ENCODE data around the gene PCDHGA4.

DNA sequence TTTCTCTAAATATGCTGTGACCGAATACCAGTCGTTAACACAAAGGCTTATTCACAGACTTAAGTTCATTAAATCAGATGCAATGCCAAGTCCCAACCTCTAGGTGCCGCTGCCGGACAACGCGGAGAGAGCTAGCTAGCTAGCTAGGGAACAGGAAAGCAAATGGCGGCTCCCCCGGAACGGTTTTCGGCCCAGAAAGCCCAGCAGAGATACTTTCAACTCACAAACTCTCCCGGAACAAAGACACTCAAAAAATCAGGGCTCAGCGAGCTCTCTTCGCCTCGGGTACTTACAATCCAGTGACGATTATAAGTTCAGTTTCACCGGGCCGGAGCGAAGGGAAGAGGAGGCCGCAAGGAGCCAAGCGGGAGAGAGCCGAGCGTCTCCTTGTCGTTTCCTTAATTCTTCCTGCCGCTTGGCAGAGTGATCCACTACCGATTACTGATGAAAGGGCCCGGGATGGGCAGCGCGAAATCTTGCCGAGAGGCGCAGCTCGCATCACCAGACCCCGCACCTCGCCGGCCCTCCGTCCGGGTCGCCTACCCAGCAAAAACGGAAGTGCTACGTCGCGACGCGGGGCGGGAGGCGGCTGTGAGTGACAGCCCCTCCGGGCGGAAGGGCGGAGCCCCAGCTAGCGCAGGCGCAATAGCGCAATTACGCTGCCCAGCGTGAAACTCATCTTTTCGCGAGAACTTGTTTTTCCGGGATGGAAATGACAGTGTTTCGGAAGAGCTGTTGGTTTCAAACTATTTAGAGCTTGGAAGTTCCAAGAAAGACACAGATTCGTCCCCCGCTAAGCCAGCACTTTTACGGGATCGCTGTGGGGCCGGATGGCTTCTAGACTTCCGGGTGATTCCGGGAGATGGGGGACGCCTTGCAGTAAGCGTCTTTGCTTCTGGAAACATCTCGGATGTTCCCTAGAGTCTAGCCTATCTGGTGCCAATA is 34.3 kb upstream of the PCDHGA4 start, which contains the start of gene TAF7:
- TF ChIP-seq, protein P1, sequence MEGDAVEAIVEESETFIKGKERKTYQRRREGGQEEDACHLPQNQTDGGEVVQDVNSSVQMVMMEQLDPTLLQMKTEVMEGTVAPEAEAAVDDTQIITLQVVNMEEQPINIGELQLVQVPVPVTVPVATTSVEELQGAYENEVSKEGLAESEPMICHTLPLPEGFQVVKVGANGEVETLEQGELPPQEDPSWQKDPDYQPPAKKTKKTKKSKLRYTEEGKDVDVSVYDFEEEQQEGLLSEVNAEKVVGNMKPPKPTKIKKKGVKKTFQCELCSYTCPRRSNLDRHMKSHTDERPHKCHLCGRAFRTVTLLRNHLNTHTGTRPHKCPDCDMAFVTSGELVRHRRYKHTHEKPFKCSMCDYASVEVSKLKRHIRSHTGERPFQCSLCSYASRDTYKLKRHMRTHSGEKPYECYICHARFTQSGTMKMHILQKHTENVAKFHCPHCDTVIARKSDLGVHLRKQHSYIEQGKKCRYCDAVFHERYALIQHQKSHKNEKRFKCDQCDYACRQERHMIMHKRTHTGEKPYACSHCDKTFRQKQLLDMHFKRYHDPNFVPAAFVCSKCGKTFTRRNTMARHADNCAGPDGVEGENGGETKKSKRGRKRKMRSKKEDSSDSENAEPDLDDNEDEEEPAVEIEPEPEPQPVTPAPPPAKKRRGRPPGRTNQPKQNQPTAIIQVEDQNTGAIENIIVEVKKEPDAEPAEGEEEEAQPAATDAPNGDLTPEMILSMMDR (IDR thresholded peaks at IDR 0.05; ENCODE audit: low read depth, low read length), result peak; percentile 67
- TF ChIP-seq EZH2phosphoT487 (IDR thresholded peaks at IDR 0.05; ENCODE audit: low read depth), result no peak

All from OCI-LY3 (cell line).